HFF-Myc (cell line): ENCODE results near the gene CDC42EP3.
A peak's percentile ranks its signal among the peaks of the same experiment; 100 is the strongest.

Source experiments
- DNase-seq: peaks from one replicate; pipeline ENCODE4 v3.0.0-alpha.2; 2011; ENCODE audit warnings: low read depth; ENCODE audit errors: extremely low read depth
- H3K4me3 ChIP-seq: replicated peaks from 2 replicates; pipeline ENCODE4 v1.5.1; 2011; ENCODE audit warnings: low read depth, mild to moderate bottlenecking, control low read depth, low read length
- TF ChIP-seq, protein P1 (sequence below): IDR thresholded peaks from 2 replicates; pipeline ENCODE4 v1.5.1; 2012; ENCODE audit warnings: mild to moderate bottlenecking, low read depth, low read length, control low read depth; ENCODE audit errors: missing control alignments

The CDC42EP3 gene

DNA sequence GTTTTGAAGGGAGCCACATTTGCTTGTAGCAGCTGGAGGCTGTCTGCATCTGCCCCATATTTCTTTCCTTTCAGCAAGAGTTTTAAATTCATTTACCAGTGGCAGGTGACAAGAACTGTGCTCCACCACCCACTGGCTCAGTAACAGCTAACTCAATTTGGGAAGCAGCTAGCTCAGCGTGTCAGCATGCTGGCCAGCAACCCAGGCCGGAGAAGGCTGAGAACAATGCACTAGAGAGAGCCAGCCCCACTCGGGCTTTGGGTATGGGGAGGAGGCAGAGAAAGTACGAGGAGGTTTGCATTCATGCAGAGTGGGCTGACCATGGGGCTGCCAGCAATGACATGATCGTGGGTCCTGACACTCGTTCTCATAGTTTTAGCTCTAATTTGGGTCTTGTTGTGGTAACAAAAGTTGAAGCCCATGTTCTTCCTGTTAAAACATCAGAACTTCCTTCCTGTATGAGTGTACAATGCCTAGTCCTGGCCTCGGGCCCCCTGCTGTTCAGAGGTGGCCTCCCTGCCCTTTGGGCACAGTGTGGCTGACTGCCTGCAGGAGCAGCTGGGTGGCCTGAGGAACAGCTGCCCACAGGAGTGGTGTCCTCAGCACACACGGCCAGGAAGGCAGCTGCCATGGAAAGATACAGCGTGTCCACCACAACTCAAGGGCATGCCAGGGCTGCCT lies 23.0 kb downstream of the CDC42EP3 start:
- no peak for DNase-seq
- TF ChIP-seq, protein P1, sequence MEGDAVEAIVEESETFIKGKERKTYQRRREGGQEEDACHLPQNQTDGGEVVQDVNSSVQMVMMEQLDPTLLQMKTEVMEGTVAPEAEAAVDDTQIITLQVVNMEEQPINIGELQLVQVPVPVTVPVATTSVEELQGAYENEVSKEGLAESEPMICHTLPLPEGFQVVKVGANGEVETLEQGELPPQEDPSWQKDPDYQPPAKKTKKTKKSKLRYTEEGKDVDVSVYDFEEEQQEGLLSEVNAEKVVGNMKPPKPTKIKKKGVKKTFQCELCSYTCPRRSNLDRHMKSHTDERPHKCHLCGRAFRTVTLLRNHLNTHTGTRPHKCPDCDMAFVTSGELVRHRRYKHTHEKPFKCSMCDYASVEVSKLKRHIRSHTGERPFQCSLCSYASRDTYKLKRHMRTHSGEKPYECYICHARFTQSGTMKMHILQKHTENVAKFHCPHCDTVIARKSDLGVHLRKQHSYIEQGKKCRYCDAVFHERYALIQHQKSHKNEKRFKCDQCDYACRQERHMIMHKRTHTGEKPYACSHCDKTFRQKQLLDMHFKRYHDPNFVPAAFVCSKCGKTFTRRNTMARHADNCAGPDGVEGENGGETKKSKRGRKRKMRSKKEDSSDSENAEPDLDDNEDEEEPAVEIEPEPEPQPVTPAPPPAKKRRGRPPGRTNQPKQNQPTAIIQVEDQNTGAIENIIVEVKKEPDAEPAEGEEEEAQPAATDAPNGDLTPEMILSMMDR, result peak; percentile 3
- H3K4me3 ChIP-seq, result no peak overlapping the region

DNA sequence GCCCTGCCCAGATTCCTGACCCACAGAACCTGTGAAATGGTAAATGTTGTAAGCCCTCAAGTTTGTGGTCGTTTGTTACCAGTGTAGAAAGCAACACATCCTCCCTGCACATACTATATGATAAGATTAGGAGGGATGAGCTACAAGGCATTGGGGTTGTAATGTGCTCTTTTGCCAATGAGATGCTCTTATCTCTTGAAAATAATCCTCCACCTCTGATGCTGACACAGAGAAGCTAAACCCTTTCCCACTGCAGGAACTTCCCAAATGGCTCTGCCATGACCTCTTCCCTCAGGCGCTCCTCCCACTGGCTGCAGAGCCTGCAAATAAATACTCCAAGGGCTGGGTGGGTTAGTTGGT lies 23.5 kb downstream of the CDC42EP3 start:
- no peak overlapping the region for H3K4me3 ChIP-seq
- TF ChIP-seq, protein P1, result no peak
- DNase-seq, result no peak

DNA sequence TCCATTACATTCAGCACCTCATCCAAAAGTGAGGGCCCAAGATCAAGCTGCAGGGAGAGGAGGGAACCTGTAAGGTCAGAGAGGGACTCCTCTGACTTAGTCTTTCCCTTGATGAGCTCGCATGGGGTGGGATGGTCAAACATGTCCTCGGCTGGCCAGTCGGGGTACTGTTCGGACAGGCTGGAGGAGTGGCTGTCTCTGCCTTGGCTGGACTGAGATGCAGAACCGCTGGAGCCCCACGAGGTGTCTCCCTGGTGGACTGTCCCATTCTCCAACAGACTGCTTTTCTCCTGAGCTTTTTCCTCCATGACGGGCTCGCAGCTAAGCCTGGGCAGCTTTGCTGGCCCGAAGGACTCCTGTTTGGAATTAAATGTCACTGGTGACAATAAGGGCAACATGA lies 25.6 kb downstream of the CDC42EP3 start:
- TF ChIP-seq, protein P1, result no peak
- no peak for DNase-seq
- no peak overlapping the region for H3K4me3 ChIP-seq

DNA sequence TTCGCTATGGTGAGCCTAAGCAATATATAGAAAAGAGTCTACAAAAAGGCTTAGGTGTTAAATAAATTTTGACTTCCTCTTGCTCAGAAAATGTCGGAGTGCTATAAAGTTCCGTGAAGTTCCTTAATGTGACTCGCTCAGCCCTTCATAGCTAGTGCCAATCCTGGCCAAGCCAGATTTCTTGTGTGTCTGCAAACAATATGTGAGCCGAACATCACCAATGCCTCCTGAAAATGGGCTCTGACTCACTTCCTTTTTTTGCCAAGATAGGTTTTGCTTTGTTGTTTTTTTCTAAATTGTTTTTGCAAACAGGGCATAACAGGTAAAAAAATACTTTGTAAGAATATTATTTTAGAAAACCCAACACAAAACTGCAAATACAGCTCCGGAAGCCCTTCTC lies 26.1 kb downstream of the CDC42EP3 start:
- DNase-seq, result peak; percentile 70
- H3K4me3 ChIP-seq, result no peak overlapping the region
- TF ChIP-seq, protein P1, result no peak

DNA sequence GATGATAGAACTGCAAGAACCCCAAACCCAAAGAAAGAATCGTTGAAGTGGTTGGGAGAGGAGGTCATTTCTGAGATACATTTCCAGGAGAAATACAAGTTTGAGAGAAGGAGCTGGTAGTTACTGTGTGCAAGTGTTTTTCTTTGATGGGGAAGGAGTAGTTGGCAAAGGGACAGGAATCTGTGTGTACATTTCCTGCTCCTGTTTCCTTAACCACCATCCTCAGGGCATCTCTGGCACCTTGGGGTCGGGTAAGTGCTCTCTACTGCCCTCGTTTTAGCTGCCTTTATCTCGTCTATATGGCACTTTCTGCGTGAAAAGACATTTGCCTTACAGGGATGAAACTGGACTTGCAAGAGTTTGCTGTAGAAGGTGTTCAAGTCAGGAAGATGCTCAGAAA lies 27.3 kb downstream of the CDC42EP3 start:
- TF ChIP-seq, protein P1, result no peak
- H3K4me3 ChIP-seq, result no peak overlapping the region
- no peak for DNase-seq

DNA sequence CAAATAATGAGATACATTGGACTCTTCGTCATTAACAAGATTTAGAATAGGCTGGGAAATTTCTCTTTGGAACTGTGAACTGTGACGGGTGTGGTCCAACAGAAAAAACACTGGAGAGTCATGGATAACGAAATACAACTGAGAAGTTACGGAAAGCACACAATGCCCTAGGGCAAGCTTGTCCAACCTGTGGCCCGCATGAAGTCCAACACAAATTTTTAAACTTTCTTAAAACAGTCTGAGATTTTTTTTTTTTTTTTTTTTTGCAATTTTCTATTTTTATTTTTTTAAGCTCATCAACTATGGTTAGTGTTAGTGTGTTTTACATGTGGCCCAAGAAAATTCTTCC lies 27.7 kb downstream of the CDC42EP3 start:
- TF ChIP-seq, protein P1, result no peak
- H3K4me3 ChIP-seq, result no peak overlapping the region
- no peak for DNase-seq

DNA sequence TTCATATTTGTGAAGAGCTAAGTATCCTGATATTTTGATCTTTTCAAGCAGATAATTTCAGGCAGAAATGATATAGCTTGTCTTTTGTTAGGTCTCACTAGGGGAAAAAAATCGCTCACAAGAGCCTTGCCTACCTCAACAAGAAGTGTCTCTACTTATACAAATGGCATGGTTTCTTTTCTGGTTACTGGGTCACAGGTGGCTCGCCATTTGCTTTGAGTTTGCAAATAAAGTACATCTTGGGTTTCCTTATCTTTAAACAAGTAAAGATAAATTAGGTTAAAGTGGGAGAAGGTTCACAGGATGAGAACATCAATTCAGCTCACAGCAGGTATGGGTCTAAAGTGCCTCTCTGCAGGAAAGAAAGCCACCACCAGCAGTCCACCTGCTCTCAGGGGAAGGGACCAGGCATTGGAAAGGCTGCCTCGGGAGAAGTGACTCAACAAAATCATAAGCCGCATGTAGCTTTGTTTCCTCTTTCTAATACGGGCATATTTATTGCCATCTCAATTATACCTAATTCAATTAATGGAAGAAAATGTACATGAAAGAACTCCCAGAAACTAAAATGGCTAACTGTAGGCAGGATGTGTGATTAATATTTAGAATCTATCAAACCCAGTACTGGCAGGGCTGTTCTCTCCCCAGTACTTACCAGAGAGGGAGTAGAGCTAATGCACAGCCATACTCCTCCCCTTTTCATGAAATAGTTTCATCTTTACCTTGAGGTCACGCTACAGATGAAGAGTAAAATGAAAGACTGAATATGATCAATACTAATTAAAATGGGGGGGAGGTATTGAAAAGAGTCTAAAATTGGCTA lies 28.3 kb downstream of the CDC42EP3 start:
- DNase-seq, result no peak
- TF ChIP-seq, protein P1, result no peak
- no peak overlapping the region for H3K4me3 ChIP-seq
